CD4-positive, alpha-beta T cell treated with Interleukin-12 subunit alpha and Interleukin-12 subunit beta, for 1 hour (primary cell): ENCODE data around the gene BCL7A.
"Not testable (repeated sequence)": the region's sequence is repeated elsewhere in the genome, so short reads cannot be mapped to it uniquely, and the experiment has no call there.

Source experiments
- DNase-seq: peaks from one replicate; pipeline ENCODE4 v3.0.0-alpha.2; 2020

BCL7A gene

DNA sequence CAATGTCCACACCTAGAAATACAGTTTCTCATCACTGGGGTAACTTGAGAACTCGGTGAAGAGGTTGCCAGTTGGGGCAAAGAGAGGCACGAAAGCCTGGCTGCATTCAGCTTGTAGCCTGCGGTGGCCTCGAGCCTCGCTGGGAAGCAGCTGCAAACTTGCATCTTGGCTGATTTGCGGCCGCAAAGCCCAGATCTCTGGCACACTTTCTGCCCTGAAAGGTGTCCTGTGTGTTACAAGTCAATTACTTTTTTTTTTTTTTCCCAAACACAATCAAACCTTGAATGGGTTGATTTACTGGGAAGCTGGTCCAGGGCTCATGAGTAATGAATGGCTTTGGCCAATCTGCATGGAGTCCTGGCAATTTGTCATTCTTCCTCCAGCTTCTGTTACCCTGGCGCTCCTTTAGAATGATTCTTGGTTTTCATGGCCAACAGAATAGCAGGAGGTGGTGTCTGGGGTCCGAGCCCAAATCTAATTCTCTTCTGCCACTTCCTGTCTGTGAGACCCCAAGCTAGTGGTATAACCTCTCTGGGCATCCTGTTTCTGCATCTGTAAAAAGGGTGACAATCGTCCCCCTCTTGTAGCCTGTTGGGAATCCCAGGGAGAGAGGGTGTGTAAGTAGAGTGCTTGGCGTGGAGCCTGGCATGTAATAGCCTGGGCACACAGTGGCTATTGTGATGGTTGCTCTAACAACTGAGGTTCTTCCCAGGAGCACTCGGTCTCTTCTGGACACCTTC, 6.7 kb downstream of the BCL7A start:
- DNase-seq = no peak

DNA sequence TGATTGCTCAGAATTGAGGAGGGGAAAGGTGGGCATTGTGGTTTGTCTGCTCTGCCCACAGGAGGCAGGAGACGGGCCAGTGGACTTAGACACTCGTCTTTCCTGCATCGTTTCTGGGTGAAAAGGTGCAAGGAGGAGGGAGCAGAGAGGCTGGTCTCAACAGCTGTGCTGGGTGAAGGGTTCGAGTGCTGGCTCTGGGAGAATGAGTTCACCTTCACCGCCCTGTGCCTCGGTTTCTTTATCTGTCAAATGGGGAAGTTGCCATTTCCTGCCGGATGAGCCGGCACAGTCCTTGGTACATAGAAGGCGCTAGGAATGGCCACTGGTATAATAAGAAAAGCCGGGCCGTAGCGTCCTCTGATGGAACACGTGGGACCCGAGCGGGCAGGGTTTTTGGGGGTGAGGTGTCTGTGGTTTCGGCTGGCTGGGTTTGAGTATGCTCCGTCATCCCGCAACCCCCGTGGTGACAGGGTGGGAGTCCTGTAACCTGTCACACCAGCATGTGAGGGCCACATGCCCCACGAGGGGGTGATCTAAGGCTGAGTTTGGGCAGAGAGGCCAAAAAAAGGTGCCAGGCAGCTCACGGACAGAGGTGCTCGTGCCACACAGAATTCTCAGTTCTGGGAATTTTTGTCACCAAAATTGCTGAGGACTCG, 7.3 kb downstream of the BCL7A start:
- peak; percentile 23 for DNase-seq

DNA sequence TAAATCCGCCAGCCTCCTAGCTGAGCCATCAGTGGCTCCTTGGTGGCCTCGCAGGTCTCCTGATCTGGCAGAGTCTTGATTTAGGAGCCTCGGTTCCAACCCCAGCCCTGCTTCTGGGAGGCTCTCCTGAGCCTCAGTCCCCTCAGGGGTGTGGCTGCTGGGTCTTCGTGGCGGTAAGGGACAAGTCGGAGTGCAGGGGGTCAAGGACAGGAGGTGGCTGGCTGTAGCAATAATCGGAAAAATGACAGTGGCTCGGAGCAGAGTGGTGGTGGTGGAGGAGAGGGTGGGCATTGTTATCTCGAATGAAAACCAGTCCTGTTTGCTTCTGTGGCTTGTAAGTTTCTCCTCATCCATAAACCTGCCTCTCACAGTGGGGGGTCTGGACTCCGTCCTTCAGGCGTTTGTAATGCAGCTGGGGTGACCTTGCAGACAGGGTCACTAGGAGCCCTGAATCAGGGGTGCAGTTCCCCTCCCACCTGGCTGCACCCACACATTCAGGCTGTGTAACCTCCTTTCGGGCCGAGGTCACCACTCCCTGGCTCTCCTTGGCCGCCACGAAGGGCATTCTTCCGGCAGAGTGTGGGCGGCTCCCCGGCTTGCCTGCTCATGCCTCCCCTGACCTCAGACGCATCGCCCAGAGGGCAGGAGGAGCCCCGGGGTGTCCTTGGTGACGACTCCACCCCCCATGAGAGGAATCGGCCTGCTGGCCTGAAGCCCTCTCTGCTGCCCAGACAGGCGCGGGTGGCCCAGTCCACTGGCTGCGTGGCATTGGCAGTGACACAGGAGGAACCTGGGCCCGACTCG, 8.1 kb downstream of the BCL7A start:
- no peak for DNase-seq

DNA sequence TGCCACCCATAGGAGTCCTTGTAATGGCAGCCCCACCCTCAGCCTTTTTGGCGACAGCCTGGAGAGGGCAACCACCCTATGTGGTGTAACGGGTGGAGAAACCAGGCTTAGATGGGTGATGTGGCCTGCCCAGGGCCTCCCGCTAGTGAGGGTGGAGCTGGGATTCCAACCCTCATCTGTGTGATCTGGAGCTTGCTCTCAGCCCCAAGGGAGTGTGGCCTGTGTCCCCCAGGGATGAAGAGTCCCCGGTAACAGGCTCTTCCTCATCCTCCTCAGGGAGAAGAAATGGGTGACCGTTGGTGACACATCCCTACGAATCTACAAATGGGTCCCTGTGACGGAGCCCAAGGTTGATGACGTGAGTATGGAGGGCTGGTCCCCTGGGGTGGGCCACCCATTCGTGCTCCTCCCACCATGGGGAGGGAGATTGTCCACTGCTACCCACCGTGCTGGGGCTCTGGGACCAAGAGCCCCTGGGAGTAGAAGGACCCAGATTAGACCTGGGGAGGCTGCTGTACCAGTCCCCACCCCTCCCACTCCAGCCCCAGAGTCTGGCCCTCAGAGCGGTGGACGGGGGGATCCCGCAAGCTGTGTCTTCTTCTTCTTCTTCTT, 8.8 kb downstream of the BCL7A start:
- no peak for DNase-seq

DNA sequence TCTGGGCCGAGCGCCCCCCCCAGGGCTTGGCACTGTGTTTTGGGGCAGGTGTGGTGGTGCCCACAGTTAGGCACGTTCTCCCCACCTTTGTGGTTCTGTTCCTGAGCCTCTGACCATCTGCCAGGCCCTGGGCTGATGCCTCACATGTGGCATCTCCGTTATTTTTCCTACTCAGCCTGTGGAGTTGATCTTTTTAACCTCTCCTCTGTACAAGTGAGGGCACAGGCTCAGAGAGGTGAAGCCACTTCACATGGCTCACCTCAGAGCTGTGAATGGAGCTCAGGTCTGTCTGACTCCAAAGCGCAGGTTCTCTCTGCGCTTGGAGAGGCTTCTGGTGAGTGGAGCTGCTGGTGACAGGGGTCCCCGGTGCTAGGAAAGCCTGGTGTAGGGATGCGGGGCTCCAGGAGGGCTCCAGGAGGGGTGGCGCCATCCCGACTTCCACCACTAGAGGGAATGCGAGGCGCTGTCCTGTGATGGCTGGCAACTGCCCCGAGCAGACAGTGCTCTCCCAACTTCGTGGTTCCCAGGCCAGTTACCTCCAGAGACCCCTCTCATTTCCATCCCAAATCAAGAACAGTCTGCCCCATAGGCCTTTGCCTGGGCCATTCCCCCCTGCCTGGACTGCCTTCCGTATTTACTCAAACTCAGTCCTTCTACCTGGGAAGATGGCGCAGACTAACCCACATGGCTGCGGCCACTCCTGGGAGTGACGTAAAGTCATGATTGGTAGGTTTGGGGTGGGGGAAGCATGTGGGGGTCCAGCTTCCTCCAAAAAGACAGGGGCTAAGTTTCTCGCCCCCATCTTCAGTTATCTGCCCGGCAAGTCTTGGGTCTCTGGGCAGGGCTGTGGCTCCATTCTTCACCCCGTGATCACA, 9.9 kb downstream of the BCL7A start:
- DNase-seq = peak; percentile 44

DNA sequence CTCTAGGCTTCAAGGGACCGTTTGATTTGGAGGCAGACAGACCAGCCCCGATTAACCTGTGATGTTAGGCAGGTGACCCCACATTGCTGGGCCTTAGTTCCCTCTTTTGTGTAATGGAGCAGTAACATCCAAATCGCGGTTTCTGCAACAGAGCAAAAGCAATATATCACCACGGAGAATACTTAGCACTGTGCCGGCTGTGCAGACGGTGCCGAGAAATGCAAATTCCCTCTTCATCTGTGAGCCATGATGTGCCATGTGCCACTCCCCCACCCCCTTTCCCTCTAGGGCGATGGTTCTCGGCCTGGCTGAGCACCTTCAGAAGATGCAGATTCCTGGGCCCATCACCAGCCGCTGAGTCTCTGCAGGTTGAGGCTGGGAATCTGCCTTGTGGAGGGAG, 10.9 kb downstream of the BCL7A start:
- no peak for DNase-seq

DNA sequence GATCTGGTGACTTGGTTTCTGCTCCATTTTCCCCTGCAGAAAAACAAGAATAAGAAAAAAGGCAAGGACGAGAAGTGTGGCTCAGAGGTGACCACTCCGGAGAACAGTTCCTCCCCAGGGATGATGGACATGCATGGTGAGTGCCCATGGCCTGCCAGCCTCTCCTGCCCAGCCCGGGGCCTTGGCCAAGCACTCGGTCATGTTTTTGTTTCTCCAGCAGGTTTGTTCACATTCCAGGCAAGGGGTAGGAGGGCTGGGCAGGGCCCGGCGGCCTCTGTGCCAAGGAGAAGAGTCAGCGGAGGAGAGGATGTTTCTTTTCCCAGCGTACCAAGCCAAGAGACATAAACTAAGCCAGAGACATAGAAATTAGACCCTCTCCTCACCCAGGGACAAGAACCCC, 13.6 kb downstream of the BCL7A start:
- DNase-seq = no peak

DNA sequence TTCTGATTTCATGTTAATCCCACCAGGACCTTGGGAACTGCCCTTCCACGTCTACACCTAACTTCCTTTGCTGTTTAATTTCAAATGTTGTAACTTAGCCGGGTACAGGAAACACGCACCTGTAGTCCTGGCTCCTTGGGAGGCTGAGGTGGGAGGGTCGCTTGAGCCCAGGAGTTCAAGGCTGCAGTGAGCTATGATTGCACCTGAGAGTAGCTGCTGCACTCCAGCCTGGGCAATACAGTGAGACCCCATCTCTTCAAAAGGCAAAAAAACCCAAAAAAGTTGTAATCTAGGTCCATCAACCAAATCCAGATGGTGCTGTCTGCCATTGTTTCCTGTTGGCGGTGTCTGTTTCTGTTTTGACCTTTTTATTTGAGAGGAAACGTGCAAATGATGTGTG, 14.5 kb downstream of the BCL7A start:
- DNase-seq = no peak

DNA sequence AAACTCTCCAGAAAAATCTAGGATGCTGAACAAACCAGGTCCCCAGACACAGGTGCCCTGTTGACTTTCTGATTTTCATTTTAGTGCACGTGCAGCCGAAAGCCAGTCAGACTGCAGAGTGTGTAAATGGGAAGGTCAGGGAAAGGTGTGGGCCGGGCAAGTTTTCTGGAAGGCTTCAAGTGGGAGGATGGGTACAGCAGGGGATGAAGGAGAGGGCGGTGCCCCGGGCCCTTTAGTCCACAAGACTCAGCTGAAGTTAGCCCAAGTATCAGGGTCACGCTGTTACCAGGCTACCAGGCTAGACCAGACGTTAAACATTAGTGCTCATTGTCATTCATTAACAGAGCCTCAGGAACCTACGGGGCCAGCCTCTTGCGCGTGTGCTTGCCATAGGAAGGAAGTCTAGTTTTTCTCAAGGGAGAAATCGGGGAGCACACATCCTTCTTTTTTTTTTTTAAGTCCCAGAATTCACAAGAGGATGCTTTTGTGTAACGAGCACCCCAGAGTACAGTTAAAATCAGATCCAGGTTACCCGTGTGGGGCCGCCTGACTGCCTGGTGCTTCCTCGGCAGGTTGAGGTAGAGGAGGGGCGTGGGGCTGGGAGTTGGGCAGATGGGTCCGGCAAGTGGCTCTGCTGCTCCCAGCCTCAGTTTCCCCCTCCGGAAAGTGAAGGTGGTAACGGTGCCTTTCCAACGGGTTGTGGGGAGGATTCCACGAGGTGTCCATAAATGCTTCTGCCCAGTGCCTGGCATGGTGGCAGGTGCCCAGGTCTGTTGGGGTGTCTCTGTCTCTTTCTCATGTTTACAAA, 19.1 kb downstream of the BCL7A start:
- DNase-seq = no peak

DNA sequence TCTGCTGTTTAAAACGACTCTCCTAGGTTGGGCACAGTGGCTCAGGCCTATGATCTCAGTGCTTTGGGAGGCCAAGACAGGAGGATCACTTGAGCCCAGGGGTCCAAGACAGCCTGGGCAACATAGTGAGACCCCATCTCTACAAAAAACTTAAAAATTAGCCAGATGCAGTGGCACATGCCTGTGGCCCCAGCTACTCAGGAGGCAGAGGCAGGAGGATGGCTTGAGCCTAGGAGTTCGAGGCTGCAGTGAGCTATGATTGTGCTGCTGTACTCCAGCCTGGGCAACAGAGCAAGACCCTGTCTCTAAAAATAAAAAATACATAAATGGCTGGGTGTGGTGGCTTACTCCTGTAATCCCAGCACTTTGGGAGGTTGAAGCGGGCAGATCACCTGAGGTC, 19.8 kb downstream of the BCL7A start:
- DNase-seq = not testable (repeated sequence)

DNA sequence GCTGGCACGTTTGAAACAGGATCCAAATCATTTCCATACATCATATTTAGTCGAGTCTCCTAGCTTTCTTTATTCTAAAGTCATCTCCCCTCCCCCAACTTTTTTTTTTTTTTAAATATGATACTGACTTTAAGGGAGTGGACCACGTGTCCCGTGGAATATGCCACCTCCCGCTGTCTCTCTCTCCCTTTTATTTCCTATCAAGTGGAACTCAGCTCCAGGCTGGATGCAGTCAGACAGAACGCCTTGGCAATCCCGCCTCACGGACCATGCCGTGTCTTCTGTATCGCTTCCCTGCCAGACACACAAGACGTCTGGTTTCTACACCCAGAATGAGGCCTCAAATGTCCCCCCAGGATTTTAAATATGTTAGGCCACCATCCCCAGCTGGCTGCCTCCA, 21.2 kb downstream of the BCL7A start:
- no peak for DNase-seq

DNA sequence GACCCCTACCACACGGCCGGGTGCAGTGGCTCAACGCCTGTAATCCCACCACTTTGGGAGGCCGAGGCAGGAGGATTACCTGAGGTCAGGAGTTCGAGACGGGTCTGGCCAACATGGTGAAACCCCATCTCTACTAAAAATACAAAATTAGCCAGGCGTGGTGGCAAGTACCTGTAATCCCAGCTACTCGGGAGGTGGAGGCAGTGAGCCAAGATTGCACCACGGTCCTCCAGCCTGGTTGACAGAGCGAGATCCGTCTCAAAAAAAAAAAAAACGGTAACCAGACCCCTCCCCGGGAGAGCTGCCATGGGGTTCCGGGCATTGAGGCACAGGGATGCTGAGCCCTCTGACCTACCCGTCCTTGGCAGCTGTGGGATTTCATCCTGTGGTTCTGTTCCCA, 21.8 kb downstream of the BCL7A start:
- no peak for DNase-seq

DNA sequence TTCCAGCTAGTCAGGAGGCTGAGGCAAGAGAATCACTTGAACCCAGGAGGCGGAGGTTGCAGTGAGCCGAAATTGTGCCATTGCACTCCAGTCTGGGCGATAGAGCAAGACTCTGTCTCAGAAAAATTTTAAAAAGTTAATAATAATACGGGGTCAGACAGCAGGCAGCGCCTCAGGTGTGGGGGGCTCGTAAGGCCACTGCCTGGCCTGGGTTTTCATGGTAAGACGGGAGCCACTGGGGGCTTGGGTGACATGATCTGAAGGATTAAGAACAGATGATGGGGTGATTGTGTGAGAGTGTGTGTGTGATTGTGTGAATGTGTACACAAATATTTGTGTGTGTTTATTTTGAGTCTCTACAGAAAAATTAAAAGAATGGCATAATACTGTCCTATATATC, 23.6 kb downstream of the BCL7A start:
- DNase-seq = no peak

DNA sequence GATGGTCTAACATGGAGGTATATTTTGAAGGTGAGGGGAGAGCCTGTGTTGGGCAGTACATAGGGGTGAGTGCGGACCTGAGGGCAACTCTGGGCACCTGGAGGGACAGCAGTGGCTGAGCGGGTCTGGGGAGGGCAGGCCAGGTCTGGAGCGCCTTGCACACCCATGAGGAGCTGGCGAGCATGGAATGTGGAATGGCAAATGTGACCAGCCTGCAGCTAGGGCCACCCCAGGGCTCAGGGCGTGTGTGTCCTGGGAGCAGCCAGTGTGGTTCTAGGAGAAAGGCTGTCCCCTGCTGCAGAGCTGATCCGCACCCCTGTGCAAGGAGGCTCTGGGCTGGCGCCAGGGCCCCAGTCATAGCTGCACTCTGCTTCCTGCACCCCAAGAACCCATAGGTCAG, 24.5 kb downstream of the BCL7A start:
- DNase-seq = no peak

DNA sequence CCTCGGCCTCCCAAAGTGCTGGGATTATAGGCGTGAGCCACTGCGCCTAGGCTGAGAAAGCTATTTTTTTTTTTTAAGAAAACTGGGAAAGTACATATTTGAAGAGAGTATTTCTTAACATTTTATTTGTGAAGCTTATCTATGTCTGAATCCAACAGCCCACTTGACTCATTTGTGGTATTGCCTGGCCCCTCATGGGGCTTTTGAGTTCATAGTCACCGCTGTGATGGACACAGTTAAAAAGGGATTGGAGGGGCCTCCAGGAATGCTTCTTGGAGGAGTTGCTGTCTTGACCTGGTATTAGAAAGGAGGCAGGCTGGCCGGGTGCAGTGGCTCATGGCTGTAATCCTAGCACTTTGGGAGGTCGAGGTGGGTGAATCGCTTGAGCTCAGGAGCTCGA, 26.5 kb downstream of the BCL7A start:
- no peak for DNase-seq

DNA sequence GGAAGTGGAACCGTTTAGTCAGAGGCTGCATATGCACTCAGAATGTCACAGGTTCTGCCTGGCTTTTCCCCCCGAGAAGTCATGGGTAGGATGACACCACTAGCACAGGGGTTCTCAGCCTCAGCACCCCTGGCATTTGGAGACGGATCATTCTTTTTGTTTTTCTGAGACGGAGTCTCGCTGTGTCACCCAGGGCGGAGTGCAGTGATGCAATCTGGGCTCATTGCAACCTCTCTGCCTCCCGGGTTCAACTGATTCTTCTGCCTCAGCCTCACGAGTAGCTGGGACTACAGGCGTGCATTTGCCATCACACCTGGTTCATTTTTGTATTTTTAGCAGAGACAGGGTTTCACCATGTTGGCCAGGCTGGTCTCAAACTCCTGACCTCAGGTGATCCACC, 28.1 kb downstream of the BCL7A start:
- no peak for DNase-seq

DNA sequence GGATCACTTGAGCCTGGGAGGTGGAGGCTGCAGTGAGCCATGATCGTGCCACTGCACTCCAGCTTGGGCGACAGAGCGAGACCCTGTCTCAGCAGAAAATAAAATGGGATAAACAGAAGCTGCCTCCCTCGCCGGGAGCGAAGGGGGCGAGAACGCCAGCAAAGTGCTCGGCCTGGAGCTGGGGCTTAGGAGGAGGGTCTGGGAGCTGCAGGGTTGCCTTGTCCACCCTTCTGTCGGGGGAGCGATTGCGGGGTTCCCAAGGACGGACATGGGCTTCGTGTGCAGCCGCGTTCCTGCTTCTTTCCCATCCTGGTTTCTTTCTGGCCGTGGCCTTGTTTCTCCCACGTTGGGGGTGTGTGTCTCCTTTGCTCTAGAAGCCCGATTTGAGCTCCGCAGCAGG, 29.0 kb downstream of the BCL7A start:
- no peak for DNase-seq

DNA sequence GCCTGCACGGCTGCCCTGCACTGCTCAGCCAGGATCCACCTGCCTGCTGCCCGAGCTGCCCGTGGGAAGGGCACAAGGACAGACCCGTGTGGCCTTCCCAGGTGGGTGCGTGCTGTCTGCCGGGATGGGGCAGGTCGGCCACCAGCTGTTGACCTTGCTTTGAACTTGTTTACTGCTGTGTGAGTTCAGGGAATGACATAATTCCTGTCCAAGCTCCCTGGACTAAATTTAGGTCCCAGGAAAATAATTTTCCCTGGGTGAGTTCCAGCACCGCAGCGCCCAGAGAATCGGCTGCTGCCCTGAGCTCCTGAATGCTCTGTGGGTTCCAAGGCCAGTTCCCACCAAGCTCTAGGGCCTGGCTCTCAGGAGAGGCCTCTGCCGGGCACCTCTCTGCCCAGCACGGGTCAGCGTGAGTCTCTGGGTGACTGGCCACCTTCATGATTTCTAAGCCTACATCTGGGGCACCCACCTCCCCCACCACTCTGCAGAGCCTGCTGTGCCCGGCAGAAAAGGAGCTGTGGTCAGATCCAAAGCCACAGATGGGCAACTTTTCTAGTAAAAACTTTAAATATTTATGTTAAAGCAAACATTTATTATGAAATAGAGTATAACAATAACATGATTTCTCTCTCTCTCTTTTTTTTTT, 29.7 kb downstream of the BCL7A start:
- DNase-seq = no peak

DNA sequence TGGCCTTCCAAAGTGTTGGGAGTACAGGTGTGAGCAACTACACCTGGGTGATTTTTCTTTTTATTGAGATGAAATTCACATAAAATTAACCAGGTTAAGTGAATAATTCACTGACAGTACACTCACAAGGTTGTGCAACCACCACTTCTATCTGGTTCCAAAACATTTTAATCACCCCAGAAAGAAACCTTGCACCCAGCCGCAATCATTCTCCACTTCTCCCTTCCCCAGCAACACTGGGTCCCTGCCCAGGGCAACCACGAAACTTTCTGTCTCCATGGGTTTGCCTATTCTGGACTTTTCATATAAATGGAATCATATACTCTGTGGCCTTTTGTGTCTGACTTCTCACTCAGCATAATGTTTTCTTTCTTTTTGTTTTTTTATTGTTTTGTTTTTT, 30.6 kb downstream of the BCL7A start:
- no peak for DNase-seq

DNA sequence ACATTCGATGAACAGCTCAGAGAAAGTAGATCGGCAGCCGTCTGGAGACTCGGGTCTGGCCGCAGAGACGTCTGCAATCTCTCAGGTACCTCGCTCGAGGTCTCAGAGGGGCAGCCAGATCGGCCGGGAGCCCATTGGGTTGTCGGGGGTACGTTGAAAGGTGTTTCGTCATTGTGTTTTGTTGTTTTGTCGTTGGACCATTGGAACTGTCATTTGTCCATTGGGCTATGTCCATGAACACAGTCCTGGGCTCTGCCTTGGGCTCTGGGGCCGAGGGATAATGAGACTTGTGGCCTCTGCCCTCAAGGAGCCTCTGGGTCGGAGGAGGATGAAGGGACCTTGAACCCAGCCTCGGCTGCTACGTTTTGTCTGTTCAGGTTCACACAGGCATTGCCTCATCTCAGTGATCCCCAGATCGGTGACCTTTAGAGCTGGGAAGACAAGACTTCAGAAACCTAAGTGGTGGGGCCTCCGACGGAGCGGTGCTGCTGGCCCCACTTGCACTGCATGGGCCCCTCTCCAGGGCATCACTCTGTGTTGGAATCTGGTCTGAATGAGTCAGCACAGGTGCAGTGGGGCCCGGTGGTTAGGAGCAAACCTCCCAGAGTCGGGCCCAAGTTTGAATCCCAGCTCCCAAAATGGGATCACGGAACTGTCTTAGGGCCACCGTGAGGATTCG, 33.3 kb downstream of the BCL7A start:
- DNase-seq = no peak

DNA sequence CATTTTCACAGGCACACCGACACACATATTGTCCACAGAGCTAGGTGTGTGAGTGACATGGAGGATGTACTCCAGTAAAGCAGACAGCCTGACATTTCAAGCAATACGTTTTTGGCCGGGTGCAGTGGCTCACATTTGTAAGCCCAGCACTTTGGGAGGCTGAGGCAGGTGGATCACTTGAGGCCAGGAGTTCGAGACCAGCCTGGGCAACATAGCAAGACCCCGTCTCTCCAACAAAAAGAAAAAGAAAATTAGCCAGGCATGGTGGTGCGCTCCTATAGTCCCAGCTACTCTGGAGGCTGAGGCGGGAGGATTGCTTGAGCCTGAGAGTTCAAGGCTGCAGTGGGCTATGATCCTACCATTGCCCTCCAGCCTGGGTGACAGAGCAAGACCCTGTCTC, 34.7 kb downstream of the BCL7A start:
- DNase-seq = not testable (repeated sequence)
